DND-41 (cell line): ENCODE results near the gene GPX5.

Experiments
- ATAC-seq: fragments of 200-7000 bp; cut with Tn5 transposase; 3 replicates; pipeline ENCODE4 v1.9.1; 2021; ENCODE audit warnings: low read depth; ENCODE audit not compliant: insufficient read depth
- DNase-seq: peaks from one replicate; pipeline ENCODE4 v3.0.0-alpha.2; 2020
- H2AFZ ChIP-seq: 2 replicates; pipeline ENCODE4 v1.6.0; 2012; ENCODE audit warnings: low read depth, low read length
- H3K27ac ChIP-seq: 2 replicates; pipeline ENCODE4 v1.5.1; 2012; ENCODE audit warnings: low read length, inconsistent platforms
- H3K27me3 ChIP-seq: fragments of 200-600 bp; sonication (generic); 2 replicates; pipeline ENCODE4 v1.6.0; 2012; ENCODE audit warnings: low read length, mild to moderate bottlenecking, inconsistent platforms; ENCODE audit not compliant: insufficient read depth, poor library complexity
- H3K36me3 ChIP-seq: 2 replicates; pipeline ENCODE4 v1.5.1; 2012; ENCODE audit warnings: low read length, inconsistent platforms; ENCODE audit not compliant: insufficient read depth
- H3K4me1 ChIP-seq: 2 replicates; pipeline ENCODE4 v1.5.1; 2012; ENCODE audit warnings: mild to moderate bottlenecking, low read length; ENCODE audit not compliant: insufficient read depth
- H3K4me2 ChIP-seq: 2 replicates; pipeline ENCODE4 v1.6.0; 2012; ENCODE audit warnings: mild to moderate bottlenecking, moderate library complexity, low read length, inconsistent platforms; ENCODE audit not compliant: insufficient read depth
- H3K4me3 ChIP-seq, 2 experiments: fragments of 200-600 bp in 1 of 2; shearing (Covaris generic) in 1 of 2; 2 replicates each; pipeline ENCODE4 v1.5.1; 2012 to 2016; ENCODE audit warnings: inconsistent platforms in 2 of 2, low read length in 2 of 2, mild to moderate bottlenecking in 2 of 2, low read depth in 1 of 2, moderate library complexity in 1 of 2
- H3K79me2 ChIP-seq: 2 replicates; pipeline ENCODE4 v1.6.0; 2012; ENCODE audit warnings: low read length, inconsistent platforms; ENCODE audit not compliant: insufficient read depth
- H3K9ac ChIP-seq: 2 replicates; pipeline ENCODE4 v1.6.0; 2012; ENCODE audit warnings: low read depth, mild to moderate bottlenecking, inconsistent platforms, low read length, moderate library complexity
- H3K9me3 ChIP-seq: 2 replicates; pipeline ENCODE4 v1.5.1; 2012; ENCODE audit warnings: low read length, moderate library complexity, mild to moderate bottlenecking, inconsistent platforms; ENCODE audit not compliant: insufficient read depth, severe bottlenecking
- H4K20me1 ChIP-seq: 2 replicates; pipeline ENCODE4 v1.6.0; 2012; ENCODE audit warnings: low read length; ENCODE audit not compliant: insufficient read depth
- EZH2 ChIP-seq: IDR thresholded peaks from 3 replicates; pipeline ENCODE4 v1.6.1; 2012; ENCODE audit warnings: borderline replicate concordance, low read depth, mild to moderate bottlenecking, moderate library complexity, low read length, inconsistent platforms; ENCODE audit not compliant: severe bottlenecking
- TF ChIP-seq, protein P1 (sequence below): IDR thresholded peaks from 2 replicates; pipeline ENCODE4 v1.5.1; 2012; ENCODE audit warnings: borderline replicate concordance, low read length, moderate library complexity, mild to moderate bottlenecking; ENCODE audit not compliant: poor library complexity, severe bottlenecking; ENCODE audit errors: extremely low read depth

The GPX5 gene, protein sequence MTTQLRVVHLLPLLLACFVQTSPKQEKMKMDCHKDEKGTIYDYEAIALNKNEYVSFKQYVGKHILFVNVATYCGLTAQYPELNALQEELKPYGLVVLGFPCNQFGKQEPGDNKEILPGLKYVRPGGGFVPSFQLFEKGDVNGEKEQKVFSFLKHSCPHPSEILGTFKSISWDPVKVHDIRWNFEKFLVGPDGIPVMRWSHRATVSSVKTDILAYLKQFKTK

GRCh38 chr6:28525496-28526039 is at the start of gene GPX5:
TSS of gene GPX5 (plus strand) at chr6:28525881. CDS start at chr6:28526014, 133 bp downstream.
- ATAC-seq (peak; percentile 95), DNase-seq (peak; percentile 64)
- no peaks in the 10 kb centered on the region for H3K79me2 ChIP-seq
- H2AFZ ChIP-seq, result no peak within 1 kb of the TSS
- TF ChIP-seq, protein P1, sequence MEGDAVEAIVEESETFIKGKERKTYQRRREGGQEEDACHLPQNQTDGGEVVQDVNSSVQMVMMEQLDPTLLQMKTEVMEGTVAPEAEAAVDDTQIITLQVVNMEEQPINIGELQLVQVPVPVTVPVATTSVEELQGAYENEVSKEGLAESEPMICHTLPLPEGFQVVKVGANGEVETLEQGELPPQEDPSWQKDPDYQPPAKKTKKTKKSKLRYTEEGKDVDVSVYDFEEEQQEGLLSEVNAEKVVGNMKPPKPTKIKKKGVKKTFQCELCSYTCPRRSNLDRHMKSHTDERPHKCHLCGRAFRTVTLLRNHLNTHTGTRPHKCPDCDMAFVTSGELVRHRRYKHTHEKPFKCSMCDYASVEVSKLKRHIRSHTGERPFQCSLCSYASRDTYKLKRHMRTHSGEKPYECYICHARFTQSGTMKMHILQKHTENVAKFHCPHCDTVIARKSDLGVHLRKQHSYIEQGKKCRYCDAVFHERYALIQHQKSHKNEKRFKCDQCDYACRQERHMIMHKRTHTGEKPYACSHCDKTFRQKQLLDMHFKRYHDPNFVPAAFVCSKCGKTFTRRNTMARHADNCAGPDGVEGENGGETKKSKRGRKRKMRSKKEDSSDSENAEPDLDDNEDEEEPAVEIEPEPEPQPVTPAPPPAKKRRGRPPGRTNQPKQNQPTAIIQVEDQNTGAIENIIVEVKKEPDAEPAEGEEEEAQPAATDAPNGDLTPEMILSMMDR, result no peak
- peak; percentile 37 for TF ChIP-seq EZH2
- no peaks in the 10 kb centered on the region for H3K36me3 ChIP-seq
- H3K9me3 ChIP-seq, result no peaks in the 10 kb centered on the region
- H3K27me3 ChIP-seq, result peaks cover 36% of the 10 kb centered on the region
- H3K9ac ChIP-seq, result no peak within 1 kb of the TSS
- H3K4me3 ChIP-seq, result no peak within 1 kb of the TSS
- H4K20me1 ChIP-seq, result no peaks in the 10 kb centered on the region
- H3K4me2 ChIP-seq, result no peak within 1 kb of the TSS
- H3K27ac ChIP-seq, result no peak within 1 kb of the TSS
- H3K4me1 ChIP-seq, result peaks cover 10% of the 10 kb centered on the region; the same call in 1 of the 2 replicates

GRCh38 chr6:28478518-28478917 is 47.2 kb upstream of the GPX5 start:
- DNase-seq (no peak), ATAC-seq (no peak)
- TF ChIP-seq EZH2, result no peak
- TF ChIP-seq, protein P1, result no peak
- H3K27me3 ChIP-seq, result peaks cover 24% of the 10 kb centered on the region
- no peak overlapping the region for H3K9ac ChIP-seq
- H3K27ac ChIP-seq, result no peak overlapping the region
- no peak overlapping the region for H3K4me3 ChIP-seq
- H3K79me2 ChIP-seq, result no peaks in the 10 kb centered on the region
- no peak overlapping the region for H2AFZ ChIP-seq
- H3K9me3 ChIP-seq, result no peaks in the 10 kb centered on the region
- H3K4me2 ChIP-seq, result no peak overlapping the region
- H3K36me3 ChIP-seq, result no peaks in the 10 kb centered on the region
- no peaks in the 10 kb centered on the region for H4K20me1 ChIP-seq
- H3K4me1 ChIP-seq, result no peaks in the 10 kb centered on the region

DNA sequence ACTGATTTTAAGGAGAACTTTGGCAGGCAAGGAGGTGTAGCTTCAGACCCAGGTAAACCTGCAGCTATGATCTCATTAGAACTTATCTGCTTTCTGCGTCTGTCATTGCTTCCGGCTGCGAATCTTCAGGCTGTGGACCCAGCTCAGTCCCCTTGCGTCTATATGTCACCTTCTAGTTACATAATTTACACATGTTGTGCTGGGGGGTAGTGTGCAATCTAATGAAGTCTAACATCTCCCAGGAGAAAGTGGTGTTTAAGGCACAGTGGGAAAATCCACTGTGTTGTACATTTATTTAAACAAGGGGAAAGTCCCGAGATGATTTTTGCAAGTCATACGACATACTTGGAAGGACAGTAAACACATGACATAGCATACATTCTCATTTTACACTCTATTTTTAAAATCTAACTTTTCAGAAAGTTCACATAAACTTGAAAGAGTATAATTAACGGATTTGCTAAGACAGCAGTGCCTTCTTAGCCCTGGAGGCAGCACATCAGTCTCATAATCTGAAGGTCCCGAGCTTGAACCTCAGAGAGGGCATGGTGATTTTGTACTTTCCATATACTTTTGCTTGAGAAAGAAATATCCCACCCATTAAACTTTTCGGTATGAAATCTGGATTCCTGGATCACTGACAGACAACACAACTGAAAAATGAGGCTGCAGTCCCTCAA is 45.3 kb upstream of the GPX5 start:
- Histone ChIP-seq H3K4me2 (no peak overlapping the region), H3K36me3 (no peaks in the 10 kb centered on the region), H3K27me3 (peaks cover 24% of the 10 kb centered on the region), H3K79me2 (no peaks in the 10 kb centered on the region), H3K9ac (no peak overlapping the region), H3K27ac (no peak overlapping the region), H3K4me1 (no peaks in the 10 kb centered on the region), H3K4me3 (no peak overlapping the region), H3K9me3 (no peaks in the 10 kb centered on the region), H2AFZ (no peak overlapping the region), H4K20me1 (no peaks in the 10 kb centered on the region)
- ATAC-seq, result no peak
- no peak for DNase-seq
- no peak for TF ChIP-seq EZH2
- TF ChIP-seq, protein P1, result no peak
